ENCODE results near the gene IER5L.
"Not testable (repeated sequence)": the region's sequence is repeated elsewhere in the genome, so short reads cannot be mapped to it uniquely, and the experiment has no call there.

IER5L gene

DNA sequence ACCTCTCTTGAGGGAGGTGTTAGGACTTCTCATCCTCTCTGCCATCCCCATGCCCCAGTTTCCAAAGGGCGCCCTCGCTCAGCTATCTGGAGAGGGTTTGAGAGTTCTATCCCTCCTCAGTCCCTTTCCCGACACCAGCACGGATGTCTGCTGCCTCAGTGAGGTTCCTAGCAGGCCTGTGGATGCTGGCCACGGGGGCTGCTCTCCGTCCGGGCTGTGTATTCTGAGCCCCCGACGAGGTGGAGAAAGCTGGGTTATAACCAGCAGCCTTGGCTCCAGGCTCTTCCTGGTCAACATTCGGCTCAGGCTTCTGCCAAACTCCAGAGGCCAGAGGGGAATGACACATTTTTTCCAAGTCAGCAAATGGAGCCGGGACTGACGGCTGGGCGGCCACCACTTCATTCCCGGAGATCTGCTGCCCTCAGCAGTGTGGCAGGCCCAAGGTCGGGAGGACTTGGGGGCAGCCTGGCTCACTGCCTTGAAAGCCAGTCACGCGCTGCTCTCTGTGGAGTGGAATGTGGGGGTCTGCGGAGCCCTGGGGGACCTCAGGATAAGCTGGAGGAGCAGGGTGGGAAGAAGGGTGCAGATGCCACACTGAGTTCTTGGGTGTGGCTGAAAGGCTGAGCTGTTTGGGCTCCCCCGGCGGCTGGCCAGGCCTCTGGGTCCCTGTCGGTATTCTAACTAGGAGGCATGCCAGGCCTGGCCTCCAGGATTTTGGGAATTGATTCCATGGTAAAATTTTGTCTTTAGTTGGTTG, 39.4 kb downstream of the IER5L start:
- DNase-seq (ENCODE audit: low read depth) = no peak

DNA sequence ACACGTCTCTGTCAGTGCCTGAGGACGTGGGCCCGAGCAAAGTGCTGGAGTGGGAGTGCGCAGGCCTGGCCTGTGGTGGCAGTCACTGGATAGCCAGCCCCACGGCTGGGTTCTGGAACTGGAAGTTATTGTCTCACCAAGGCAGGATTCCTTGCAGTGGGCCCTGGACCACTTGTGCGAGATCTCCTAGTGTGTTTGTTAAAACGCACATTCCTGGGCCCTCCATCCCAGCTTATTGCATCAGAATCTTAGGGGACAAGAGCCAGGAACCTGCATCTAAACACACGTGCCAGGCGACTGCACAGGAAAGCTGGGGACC, 40.0 kb downstream of the IER5L start:
- no peak for DNase-seq (ENCODE audit: low read depth)

- DNase-seq (ENCODE audit: low read depth) = no peak
These were observed 40.5 kb downstream of the IER5L start for GRCh38 chr9:129137292-129138143.

- DNase-seq (ENCODE audit: low read depth) = no peak
These were observed 41.5 kb downstream of the IER5L start for GRCh38 chr9:129136446-129137035.

DNA sequence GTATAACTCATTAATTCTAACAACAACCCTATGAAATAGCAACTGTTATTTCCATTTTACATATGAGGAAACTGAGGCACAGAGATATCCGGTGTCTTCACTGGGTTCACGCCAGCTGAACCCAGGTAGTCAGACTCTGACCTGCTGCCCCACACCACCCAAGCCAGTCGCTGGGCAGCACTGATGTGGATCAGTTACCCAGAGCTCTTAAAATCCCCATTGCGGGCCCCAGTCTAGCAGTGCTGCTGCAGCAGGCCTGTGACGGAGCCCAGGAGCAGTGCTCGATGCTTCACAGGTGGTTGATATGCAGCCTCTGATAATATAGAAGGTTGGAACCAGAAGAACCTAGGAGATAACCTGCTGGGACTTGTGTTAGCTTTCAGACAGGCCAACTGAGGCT, 42.6 kb downstream of the IER5L start:
- DNase-seq (ENCODE audit: low read depth) = no peak

DNA sequence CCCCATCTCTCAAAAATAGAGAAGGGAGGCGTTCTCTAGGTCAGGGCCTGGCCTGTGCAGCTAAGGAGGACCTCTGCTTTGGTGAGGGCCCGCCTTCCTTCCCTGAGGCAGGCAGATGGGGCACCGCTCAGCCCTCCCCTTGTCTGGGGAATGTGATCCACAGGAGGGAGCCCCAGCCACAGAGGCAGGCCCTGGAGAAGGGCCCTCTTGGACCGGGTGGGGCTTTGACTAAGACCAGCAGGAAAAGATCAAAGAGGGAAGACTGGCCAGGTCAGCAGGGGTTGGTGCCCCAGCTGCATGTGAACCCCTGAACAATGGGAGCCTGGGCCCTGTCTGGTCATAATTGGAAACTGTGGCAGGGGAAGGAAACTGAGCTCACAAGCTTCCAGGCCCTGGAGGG, 45.0 kb downstream of the IER5L start:
- no peak for DNase-seq (ENCODE audit: low read depth)

- no peak for DNase-seq (ENCODE audit: low read depth)
These were observed 46.5 kb downstream of the IER5L start for GRCh38 chr9:129131300-129132145.

GRCh38 chr9:129130791-129131190, 47.3 kb downstream of the IER5L start:
- no peak for DNase-seq (ENCODE audit: low read depth)

DNA sequence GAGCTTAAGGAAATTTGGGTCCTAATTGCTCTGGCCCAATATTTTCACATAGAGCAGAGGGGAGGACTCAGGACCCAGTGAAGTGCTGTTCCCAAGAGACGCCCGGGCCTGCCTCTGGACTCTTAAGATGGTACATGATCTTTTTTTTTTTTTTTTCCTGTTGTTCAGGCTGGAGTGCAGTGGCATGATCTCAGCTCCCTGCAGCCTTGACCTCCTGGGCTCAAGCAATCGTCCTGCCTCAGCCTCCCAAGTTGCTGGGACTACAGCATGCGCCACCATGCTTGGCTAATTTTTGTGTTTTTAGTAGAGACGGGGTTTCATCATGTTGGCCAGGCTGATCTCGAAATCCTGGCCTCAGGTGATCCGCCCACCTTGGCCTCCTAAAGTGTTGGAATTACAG, 47.8 kb downstream of the IER5L start:
- DNase-seq (ENCODE audit: low read depth) = not testable (repeated sequence)

- no peak for DNase-seq (ENCODE audit: low read depth)
These were observed 49.4 kb downstream of the IER5L start for GRCh38 chr9:129128689-129129088.

DNA sequence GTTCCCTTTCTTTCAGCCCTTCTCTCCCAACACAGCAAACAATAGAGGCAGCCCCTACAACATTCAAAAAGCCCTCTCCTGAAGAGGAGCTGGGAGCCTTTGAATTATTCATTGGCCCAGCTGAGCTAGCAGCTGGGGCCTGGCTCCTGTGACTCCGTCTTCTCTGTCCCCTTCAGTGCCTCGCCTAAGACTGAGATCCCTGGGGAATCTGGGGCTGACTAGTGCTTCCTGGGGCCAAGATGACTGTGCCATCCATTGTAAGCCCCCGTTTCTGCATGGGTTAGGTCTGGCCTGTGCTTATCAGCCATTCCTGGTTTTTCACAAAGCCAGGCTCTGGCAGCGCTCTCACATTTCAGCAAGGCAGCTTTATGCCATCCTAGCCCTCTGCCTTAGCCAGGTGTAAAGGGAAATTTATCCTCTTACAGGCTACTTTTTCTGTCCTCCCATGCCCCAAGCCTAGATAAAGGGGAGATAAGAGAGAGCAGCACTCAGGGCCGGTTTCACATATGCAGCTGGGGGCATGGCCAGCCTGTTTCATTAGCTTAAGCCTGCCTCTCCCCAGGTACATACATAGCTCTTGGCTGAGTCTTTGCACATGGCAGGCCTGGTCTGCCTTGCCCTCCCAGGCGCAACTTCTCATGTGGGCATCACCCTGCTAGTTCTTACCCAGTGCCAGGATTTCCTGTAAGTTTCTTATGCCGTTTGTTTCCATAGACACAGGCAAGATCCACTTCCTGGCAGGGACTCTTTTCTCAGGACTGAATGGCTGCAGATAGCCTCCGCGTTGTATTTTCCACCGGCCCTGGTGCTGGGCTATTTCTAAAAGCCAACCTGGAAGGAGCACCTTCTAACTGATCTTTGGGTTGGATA, 51.1 kb downstream of the IER5L start:
- DNase-seq (ENCODE audit: low read depth) = no peak

All from HS-5 (cell line).